HepG2 (cell line): ENCODE measurements around the gene NOTCH4.

Experiments used
- DNMT1 ChIP-seq: sonication (generic); formaldehyde crosslinking; IDR thresholded peaks from 2 replicates; pipeline ENCODE4 v1.5.1; 2020; ENCODE audit warnings: mild to moderate bottlenecking, missing genetic modification reagents
- DNMT3B ChIP-seq: conservative IDR thresholded peaks from 2 replicates; pipeline ENCODE4 v1.6.1; 2016; ENCODE audit warnings: missing biosample characterization, control low read depth
- SIN3A ChIP-seq: IDR thresholded peaks from 2 replicates; pipeline ENCODE4 v1.6.1; 2011; ENCODE audit warnings: low read depth, mild to moderate bottlenecking, control low read depth, low read length, borderline replicate concordance
- ZNF296 ChIP-seq: sonication (generic); formaldehyde crosslinking; conservative IDR thresholded peaks from 2 replicates; pipeline ENCODE4 v1.5.0; 2020; ENCODE audit warnings: mild to moderate bottlenecking, missing genetic modification reagents

DNA sequence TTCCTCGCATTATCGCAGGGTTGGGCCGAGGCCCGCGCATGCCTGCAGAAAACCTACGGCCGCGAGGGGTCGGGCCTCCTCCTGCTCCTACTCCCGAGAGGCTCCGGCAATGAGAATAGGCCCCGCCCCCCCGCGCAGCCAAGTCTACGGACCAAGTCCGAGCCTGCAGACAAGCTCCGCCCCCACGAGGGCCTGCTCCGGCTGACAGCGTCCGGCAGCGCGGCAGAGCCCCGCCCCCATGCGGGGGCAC lies 28.3 kb downstream of the NOTCH4 start:
- TF ChIP-seq ZNF296 (CRISPR knock-in tag) (no peak), DNMT3B (CRISPR knock-in tag) (no peak; the same call in 1 of the 2 replicates), DNMT1 (CRISPR knock-in tag) (no peak), SIN3A (peak; percentile 80; the same call in 1 of the 2 replicates)
